ENCODE data around the gene DHRS7B. TPM values are rescaled to one million over a fixed set of nuclear protein-coding genes. Genes with fewer than 3 reads are reported as not detected.
"Not testable (repeated sequence)": the region's sequence is repeated elsewhere in the genome, so short reads cannot be mapped to it uniquely, and the experiment has no call there.

The DHRS7B gene
- polyA plus RNA-seq, 10 donors, result 20.1 to 29.2 (median 23.7) TPM

GRCh38 chr17:21204935-21205334 lies 78.2 kb downstream of the DHRS7B start:
- DNase-seq, result no peak

DNA sequence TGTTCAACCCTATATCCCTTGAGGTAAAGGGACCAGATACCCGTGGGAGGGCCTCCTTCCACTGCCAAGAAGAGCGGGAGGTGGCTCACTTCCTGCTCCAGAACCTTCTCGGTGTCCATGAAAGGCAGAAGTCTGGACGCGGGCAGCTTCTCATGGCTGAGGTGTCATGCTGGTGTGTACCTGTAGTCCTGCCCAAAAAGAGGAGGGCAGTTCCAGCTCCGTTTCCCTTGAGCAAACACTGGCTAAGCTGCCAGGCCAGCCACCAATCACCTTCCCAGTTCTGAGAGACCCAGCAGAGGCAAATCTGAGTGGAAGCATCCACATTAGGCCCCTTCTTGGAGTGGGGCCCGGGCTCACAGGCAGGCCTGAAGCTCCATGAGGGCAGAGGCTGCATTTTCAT lies 81.6 kb downstream of the DHRS7B start:
- DNase-seq, result no peak

- DNase-seq, result no peak
Measured at GRCh38 chr17:21209511-21210175, 82.9 kb downstream of the DHRS7B start.

GRCh38 chr17:21210411-21211076 lies 83.8 kb downstream of the DHRS7B start:
- no peak for DNase-seq

GRCh38 chr17:21211825-21212479 lies 85.2 kb downstream of the DHRS7B start:
- no peak for DNase-seq

DNA sequence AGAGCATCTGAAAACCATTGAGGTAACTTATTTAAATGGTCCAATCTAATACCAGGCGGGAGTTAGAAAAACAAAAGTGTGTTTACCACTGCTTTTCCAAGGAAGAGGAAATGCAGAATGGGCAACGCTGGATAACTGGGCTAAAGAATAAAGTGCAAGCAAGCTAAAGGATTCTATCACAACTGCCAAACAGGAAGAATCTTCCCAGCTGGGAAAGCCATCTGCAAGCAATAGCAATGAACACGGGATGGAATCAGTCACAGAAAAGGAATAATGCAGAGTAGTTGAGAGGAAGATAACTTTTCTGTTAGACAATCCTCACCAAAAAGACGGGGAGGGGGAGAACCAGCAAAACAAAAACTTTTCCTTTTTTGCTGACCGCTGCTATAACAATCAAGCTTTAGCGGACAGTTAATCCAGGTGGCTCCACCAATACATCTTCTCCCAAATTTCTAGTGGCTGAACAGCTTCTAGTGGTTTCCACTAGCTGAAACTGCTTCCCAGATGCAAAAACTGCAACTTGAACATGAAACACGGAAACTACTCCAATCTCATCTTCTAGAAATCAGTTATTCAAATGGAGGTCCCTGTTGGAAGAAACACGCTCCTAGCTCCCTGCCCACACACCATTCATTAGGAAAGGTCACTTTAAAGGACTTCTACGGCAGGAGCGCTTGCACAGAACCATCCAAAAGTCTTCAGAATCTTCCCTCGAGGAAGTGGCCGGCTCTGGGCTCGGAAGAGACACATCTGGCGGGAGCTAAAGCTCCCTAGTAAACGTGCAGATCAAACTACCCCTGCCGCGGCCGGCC lies 86.3 kb downstream of the DHRS7B start:
- DNase-seq, result peak in 2 of 3 donors; percentile 45 to 68

GRCh38 chr17:21213638-21214014 lies 86.9 kb downstream of the DHRS7B start:
- DNase-seq, result no peak

DNA sequence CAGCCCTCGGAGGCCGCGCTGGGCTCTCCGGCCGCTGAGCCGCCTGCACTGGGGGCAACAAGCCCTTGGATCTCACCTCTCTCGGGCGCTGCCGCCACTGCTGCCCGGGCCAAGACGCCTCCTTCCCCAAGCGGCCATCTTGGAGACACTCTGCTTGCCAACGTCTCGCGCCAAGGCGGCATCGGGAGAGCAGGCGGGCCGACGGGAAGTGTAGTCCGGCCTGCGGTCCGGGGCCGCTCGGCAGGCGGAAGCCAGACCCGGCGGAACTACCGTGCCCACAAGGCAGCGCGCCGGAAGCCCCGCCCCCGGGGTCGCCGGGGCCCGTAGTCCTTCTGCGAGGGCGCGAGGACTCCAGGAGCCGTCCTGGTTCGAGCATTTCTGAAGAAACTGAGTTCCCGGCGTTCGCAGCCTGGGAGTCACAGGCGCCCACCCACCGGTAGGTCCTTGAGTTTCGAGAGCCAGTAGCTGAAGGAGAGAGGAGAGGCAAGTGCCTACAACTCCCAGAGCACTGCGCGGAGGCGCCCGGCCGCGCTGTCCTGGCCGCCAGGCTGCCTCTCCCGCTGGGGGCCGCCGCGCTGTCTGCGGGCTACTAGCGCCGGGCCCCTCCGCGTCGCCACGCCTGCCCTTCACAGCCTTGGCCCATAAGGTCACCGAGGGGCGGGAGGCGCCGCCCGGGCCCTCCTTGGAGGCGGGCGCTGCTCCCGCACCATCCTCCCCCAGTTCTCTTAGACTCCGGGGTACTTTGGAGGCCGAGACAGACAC lies 87.4 kb downstream of the DHRS7B start, which contains the start of gene TMEM11:
TSS of gene TMEM11 (minus strand) at position 147 of the 762 bp plus-strand sequence. CDS start at position 138, 9 bp downstream.
- peak; percentile 95 to 98 (median 97) for DNase-seq

DNA sequence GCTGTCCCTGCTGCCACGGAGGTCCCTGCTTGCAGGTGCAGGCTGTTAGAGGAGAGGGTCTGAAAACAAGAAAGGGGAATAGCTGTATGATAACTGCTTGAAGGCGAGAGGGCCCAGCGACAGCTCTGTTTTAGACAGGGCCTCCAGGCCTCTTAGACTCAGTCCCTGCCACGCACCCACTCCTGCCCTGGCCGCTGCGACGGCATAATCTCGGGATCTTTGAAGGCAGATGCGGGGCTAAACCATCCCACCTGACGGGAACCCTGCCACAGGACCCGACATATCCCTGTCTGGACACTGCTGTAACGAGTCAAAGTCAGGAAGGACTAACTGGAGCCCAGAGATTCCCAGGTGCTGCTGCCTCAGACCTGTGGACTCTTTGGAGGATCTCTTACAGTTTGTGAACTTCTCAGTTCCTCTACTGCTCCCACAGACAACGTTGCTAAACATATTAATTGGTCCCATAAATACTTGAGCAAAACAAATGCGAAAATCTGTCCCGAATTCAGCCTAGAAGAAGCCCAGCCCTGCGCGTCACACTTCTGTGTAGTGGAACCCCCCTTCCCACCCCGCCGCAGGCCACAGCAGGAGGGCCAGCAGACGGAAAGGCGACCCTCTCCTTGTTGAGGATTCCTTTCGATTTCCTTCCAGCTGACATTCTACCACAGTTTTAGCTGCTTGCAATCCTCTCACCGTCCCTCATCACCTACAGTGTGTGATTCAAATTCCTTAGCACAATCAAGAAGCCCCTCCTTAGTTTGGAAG lies 88.2 kb downstream of the DHRS7B start:
- DNase-seq, result peak in 1 of 3 donors; percentile 23

- no peak for DNase-seq
Measured at GRCh38 chr17:21215935-21216334, 89.2 kb downstream of the DHRS7B start.

DNA sequence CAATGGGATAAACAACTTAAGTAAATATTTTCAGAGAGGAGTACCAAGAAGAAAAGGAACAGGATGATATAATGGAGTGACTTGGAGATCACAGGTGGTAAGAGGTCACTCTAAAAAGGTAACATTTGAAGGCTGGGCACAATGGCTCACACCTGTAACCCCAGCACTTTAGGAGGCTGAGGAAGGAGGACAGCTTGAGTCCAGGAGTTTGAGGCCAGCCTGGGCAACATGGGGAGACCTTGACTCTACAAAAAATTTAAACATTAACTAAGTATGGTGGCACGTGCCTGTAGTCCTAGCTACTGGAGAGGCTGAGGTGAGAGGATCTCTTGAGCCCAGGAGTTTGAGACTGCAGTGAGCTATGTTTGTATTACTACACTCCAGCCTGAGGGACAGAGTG lies 90.6 kb downstream of the DHRS7B start:
- no peak for DNase-seq

- DNase-seq, result no peak
Measured at GRCh38 chr17:21218101-21218500, 91.3 kb downstream of the DHRS7B start.

DNA sequence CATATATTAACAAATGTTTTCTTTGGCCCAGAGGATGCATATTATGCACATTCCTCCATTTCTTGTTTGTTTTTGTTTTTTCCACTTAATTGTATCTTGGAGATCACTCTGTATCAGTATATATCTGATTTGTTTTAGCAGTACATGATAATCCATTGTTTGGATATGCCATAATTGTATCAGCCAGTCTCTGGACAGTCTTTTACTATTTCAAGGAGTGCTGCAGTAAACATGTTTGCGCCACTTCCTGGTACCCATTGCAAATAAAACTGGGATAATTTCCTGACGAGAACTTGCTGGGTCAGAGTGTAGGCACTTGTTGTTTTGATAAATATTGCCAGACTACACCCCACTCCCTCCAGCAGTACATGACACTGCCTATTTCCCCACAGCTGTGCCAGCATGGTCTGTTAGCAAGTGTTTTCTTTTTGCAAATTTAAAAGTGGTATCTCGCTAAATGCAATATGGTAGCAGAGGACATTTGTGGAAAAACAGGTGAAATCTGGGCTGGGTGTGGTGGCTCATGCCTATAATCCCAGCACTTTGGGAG lies 92.1 kb downstream of the DHRS7B start:
- no peak for DNase-seq

DNA sequence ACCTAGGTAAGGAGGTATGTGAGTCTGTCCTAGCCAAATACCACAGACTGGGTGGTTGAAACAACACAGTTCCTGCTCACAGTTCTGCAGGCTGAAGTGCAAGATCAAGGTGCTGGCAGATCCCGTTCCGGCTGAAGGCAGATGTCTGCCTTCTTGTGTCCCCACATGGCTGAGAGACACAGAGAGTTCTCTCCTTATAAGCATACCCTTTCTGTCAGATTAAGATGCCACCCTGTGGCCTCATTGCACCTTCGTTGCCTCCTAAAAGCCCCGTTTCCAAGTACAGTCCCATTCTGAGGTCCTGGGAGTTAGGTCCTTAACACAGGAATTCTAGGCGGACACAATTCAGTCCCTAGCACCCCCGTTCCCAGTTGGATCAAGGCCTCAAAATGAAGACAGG lies 96.3 kb downstream of the DHRS7B start:
- no peak for DNase-seq

- DNase-seq, result not testable (repeated sequence)
Measured at GRCh38 chr17:21227277-21227676, 100.5 kb downstream of the DHRS7B start.

GRCh38 chr17:21228111-21228510 lies 101.3 kb downstream of the DHRS7B start:
- DNase-seq, result no peak

DNA sequence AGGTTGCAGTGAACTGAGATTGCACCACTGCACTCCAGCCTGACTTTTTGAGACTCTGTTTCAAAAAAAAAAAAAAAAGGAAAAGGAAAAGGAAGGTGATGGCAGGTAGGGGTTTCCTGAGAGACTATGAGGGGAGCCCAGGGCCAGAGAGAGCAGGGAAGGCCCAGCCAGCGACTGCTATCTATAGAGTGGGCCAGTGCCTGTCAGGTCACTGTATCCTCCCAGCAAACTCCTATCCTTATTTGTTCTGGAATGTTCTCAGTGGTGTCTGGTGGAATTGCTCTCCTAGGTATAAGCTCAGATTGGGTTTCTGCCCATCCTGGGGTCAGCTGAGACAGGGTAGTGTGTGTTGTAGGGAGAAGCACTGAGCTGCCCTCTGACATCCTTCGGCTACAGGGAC lies 102.1 kb downstream of the DHRS7B start:
- DNase-seq, result no peak

GRCh38 chr17:21231533-21231932 lies 104.8 kb downstream of the DHRS7B start:
- DNase-seq, result no peak

DNA sequence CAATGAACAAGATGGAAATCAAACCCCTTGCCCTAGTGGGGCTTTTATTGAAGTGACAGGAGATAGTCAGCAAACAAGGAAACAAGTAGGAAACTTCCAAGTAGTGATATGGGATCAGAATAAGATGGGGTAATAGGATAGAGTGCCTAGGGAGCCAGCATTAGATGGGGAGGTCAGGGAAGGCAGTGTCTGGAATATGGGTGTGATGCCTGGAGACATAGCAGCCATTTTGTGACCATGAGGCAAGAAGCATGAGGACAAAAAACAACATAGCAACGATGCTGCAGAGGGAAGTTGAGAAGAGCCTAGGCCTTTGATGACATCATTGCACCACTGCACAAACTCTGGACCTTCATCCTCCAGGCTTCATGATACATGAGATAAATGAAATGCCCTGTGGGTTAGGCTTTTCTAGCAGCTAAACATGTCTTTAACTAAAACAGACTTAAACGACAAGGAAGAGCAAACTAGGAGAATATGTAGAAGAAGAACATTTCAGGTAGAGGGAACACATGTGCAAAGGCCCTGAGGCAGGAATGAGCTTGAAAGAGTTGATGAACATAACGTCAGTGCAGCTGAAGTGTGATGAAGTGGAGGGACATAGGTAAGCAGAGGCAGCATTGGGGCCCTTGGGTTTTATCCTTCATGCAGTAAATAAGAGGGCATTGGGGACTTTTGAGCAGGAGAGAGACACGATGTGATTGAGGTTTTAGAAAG lies 105.4 kb downstream of the DHRS7B start:
- DNase-seq, result no peak

Measured in muscle of back (tissue), 11 donors.